PC-9 (cell line): Measurements from ENCODE around the gene REXO4.

Source experiments
- EZH2 ChIP-seq: fragments of 200-600 bp; sonication (generic); IDR thresholded peaks from 2 replicates; pipeline ENCODE4 v1.8.0; 2017; ENCODE audit warnings: antibody characterized with exemption, low read depth
- TF ChIP-seq, protein P1 (sequence below): fragments of 200-600 bp; sonication (generic); conservative IDR thresholded peaks from 2 replicates; pipeline ENCODE4 v1.6.1; 2017; ENCODE audit warnings: mixed run types, antibody characterized with exemption, mild to moderate bottlenecking, moderate library complexity

DNA sequence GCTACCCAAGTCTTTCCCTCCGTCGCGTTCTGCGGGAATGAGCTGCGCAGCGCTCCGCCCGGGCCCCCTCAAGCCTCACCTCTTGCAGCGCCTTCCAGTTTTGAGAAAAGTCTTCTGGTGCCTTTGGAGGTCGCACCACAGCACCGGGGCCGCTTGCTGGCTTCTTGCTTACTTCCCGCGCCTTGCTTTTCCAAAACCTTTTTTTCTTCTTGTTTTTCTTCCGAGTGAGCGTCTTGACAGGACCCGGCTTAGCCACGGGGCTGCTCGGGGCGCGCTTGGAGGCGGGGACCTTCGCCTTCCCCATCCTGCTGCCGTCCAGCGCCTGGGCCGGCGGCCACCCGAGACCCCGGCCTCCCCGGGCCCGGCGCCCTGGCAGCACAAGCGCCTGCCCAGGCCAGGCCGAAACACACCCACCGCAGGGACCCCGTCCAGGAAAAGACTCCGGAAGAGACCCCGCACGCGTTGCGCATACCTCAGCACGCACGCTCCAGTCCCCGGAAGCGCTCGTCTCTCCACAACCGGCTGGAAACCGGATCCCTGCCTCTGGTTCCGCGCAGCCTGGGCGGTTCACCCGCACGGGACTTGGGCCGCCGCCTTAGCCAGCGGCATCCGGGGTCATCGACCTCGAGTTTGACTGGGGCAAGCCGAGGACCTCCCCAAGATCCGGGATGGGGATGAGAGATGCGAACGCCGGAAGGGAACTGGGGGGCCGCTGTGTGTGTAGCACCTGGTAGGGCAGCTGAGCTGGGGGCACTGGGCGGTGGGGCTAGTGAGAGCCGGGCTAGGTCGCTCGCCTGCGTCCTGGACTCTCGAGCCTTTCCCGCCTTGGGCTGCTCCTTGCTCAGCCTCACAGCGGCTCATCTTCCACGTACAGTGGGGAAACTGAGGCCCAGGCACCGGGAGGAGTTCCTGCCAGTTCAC, at the start of gene REXO4:
- TF ChIP-seq, protein P1, sequence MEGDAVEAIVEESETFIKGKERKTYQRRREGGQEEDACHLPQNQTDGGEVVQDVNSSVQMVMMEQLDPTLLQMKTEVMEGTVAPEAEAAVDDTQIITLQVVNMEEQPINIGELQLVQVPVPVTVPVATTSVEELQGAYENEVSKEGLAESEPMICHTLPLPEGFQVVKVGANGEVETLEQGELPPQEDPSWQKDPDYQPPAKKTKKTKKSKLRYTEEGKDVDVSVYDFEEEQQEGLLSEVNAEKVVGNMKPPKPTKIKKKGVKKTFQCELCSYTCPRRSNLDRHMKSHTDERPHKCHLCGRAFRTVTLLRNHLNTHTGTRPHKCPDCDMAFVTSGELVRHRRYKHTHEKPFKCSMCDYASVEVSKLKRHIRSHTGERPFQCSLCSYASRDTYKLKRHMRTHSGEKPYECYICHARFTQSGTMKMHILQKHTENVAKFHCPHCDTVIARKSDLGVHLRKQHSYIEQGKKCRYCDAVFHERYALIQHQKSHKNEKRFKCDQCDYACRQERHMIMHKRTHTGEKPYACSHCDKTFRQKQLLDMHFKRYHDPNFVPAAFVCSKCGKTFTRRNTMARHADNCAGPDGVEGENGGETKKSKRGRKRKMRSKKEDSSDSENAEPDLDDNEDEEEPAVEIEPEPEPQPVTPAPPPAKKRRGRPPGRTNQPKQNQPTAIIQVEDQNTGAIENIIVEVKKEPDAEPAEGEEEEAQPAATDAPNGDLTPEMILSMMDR = no peak
- TF ChIP-seq EZH2 = no peak
